PFSK-1 (cell line): ENCODE data around the gene FBLIM1.

ENCODE experiments used
- POLR2AphosphoS5 ChIP-seq: IDR thresholded peaks from 2 replicates; pipeline ENCODE4 v1.6.1; 2012; ENCODE audit warnings: low read depth, mild to moderate bottlenecking, control low read depth, low read length, moderate library complexity
- TAF1 ChIP-seq: IDR thresholded peaks from 2 replicates; pipeline ENCODE4 v1.6.1; 2012; ENCODE audit warnings: low read length, control low read depth, borderline replicate concordance; ENCODE audit not compliant: insufficient read depth

GRCh38 chr1:15755021-15755645 is 3.5 kb upstream of the FBLIM1 start:
- TF ChIP-seq TAF1 (no peak), POLR2AphosphoS5 (no peak)
